H4 (cell line): Measurements from ENCODE around the gene SIN3A. TPM values are rescaled to one million over a fixed set of nuclear protein-coding genes. Genes with fewer than 3 reads are reported as not detected.
A peak's percentile ranks its signal among the peaks of the same experiment; 100 is the strongest.

Source experiments
- DNase-seq: peaks from one replicate; pipeline ENCODE4 v3.0.0-alpha.2; 2015; ENCODE audit warnings: low spot score
- total RNA-seq: library from RNA; depleted of rRNA; stranded (reverse); fragments of >200 nt; shearing (Covaris generic); gene quantifications from 2 replicates; pipeline ENCODE4 v1.2.3, GENCODE V29; 2014

The SIN3A gene
- total RNA-seq, 1 experiment from 2014 or later: 23.9 TPM

DNA sequence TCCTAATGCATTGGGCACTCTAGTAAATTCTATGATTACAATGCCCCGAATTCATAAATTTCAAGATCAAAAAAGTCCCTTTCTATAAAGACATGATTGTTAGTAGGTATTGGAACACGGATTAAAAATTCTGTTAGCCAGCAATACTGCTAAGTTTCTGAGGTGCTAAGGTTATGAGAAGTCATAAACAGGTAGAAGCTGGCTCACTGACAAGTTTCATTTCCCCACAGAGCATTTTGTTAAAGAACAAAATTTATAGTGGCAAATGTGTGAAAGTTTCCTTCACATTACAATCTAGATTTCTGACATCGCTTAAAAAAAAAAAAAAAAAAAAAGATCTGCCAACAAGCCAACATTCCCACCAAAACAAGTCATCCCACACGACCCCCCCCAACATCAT is 70.7 kb downstream of the SIN3A start:
- DNase-seq: no peak

DNA sequence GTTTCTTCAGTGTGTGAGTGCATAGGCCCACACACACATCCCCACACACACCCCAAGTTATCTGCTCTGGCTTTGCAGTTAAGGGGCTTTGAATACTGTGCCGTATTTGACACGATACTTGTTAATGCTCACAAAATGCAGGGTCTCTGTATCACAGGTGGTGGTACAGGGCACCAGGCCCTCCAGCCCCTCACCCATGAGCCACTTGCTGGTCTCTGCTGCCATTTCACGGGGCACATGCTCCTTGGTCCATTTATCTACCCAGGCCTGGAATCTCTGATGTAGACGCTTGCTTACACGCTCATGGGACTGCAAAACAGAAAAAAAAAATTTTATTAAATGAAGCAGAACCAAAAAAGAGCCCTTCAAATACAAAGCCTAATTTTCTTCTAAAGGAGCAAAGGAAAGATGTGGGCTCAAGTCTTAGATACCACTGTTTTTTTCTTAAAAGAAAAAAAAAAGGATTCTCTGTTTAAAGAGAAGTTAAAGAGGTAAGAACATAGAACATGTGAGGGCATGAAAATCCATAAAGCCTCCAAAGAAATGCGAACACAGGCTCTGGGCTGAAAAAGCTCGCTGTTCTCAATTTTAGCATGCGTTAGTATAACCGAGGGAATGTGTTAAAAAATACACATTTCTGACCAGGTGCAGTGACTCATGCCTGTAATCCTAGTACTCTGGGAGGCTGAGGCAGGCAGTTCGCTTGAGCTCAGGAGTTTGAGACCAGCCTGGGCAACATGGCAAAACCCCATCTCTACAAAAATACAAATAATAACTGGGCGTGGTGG is 79.4 kb downstream of the SIN3A start:
- no peak for DNase-seq

DNA sequence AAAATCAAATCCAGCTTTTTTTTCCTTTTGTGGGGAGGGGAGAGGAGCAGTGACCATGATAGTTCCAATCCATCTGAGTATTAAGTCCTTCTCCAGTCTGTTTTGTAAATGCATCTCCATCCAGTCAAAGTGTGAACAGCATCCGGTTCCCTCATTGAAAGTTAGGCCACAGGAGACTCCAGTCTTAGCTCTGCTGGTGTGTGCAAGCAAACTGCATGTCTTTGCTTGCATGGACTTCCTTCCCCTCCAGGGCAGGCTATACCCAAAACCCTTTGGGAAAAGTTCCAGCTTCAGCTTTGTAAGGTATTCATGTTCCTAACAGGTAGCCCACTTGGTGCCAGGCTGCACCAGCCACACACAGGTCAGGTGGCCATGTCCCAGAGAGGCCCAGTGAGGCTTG is 80.0 kb downstream of the SIN3A start:
- no peak for DNase-seq

DNA sequence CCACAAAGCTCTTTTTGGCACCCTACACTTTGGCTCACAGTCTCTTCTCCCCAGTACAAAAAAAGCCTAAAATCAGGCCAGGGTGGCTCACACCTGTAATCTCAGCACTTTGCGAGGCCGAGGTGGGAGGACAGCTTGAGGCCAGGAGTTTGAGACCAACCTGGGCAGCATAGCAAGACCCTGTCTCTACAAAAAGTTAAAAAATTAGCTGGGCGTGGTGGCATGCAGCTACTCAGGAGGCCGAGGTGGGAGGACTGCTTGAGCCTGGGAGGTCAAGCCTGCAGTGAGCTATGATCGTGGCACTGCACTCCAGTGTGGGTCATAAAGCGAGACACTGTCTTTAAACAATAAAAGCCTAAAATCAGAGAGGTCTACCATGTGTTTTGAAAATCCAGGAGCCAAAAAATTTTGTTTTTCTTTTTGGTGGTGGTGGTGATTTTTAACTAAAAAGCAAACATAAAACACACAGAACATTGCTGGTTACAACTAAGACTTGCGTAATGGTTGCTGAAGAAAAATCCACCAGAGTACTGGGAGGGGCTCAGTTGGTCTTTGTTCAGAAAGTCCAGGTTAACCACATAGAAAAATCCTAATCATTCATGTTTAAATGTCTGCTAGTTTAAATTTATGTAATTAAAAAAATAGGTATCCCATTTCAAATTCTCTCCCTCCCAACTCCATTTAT is 81.5 kb downstream of the SIN3A start:
- no peak for DNase-seq

DNA sequence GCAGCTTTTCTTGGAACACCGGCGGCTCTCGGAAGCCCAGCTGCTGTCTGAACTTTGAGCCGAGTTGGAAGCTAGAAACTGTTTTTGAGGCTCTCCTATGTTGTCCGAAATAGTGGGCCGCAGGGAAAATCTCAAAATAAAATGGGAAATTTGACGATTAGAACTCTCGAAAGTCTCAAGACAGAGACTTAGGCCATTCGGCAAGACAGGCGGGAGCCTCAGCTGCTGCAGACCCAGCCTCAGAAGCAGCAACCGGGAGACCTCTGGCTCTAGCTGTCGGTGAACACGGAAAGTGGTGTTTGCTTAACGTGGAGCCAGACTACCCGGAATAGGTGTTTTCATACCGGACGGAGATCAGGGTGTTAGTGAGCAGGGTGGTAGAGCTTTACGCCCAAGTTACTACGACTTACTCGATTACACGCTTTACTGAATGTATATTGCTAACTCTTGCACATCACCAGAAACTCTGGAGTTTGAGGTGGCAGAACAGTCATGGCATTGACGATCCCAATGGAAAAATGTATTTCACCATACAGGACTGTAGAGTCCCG is 82.7 kb downstream of the SIN3A start:
- DNase-seq: no peak

DNA sequence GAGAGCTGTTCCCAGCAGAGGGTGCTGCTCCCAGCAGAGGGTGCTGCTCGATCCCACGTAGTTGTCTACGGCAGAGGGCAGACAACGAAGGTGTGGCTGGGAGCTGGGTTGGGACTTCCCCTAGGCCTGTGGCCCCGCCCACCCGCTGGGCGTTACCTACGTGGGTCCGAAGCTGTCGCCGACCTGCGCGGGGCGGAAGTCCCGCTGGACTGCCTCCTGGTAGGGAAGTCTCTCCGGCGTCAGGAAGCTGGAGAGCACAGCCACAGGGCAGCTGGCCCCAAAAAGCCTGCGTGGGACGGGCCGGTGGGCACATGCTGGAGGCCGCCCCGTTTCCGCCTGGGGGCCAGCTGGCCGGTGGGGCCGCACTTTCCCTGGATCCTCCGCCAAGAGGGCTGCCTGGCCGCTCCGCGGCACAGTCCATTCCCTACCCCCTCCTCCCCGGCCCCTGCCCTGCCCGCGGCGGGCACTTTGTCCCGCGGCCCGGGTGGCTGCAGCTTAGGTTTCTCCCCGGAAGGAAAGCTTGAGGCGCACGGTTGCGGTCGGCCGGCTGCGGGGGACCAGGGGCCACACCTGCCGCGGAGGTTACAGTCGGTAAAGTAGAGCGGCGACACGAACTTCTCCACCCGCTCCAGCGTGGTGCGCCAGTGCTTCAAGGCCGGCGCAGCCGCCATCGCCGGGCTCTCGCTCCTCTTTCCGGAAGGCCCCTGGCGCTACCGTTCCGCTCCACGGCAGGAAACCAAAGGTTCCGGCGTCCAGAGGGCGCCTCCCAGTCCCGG is 83.4 kb downstream of the SIN3A start, which contains the start of gene MAN2C1:
Gene MAN2C1 (minus strand): TSS at position 695 of the 776 bp plus-strand sequence. CDS start 24 bp downstream, at position 671.
- DNase-seq: peak; percentile 96

DNA sequence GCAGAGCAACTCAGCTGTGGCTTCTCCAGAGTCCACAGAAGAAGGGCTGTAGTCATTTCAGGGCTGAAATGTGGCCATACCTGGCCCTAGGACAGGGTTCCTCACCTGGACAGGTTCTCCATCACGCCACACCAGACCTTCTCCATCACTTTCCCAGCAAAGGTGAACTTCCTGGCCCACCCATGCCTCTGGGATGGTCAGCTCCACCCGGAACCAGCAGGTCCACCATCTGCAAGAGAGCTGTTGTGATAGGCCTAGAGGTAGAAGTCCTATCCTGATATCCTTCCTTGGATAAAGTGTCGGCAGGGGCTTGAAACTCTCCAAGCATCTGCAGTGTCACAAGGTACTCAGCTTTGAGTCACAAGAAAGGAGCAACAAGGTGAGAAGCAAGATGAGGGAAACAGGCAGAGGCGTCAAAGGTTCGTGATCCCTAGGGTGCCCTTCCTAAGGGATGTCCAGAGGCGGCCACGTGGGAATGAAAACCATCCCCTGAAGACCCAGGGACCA is 84.0 kb downstream of the SIN3A start:
- DNase-seq: no peak

DNA sequence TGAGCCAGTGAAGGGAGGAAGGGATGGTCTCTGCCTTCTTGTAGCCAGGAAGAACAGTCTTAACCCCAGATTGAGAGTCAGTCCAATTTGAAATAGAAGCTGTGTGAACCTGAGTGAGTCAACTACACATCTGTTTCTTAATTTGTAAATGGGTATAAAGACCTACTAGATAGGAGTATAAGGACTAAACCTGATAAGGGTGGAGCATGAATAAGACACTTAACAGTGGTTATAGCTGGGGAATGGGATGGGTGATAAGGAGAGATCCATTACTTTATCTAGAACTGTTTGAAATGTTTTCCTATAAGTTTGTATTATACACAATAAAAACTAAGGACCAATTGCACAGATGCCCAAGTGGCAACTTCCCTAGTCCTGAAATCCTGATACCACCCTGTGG is 84.5 kb downstream of the SIN3A start:
- no peak for DNase-seq

DNA sequence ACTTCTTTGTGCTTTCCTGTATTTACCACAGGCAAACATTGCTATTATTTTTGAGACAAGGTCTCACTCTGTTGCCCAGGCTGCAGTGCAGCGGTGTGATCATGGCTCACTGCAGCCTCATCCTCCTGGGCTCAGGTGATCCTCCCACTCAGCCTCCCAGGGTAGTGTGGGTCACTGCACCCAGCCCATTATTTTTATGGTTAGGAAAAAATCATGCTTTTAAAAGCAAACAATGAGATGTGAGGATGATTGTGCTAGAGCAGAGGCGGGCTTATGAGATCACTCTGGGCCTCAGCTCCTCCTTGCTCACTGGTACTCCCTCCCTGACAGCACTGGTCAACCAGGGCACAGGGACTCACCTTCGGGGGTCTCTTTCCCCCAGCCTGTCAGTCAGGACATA is 85.3 kb downstream of the SIN3A start:
- DNase-seq: no peak

DNA sequence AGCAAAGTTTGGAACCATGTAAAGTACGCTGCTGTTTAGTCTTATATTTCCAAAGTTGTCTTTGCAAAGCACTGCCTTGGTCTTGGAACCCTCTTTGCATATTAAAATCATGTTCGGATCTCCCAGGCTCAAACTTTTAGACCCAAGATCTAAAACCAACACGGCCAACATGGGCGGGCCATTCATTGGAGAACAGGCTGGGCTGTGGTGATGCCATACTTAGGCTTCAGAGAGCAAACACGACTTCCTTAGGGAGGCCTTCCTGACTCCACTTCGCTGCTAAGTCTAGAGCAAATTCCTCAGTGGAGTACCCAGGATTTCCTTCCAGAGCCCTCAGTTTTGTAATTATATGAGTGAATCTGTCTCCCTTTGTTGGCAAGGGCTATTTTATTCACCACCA is 86.6 kb downstream of the SIN3A start:
- no peak for DNase-seq

DNA sequence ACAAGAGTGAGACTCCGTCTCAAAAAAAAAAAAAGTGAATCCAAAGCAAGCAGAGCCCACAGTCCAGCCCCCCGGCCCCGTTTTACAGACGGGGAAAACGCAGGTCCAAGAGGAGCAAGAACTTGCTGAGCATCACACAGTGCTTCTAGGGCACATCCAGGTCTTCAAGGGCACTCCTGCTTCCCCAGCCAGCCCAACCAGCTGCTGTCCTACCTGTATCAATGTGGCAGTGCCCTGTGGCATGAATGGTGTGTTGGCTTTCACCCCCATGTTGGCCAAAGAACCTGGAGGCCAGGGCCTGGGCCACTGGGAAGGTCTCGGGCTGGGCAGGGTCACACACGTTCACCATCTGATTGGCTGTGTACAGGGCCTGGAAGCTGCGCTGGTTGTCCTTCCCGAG is 87.7 kb downstream of the SIN3A start:
- DNase-seq: no peak

DNA sequence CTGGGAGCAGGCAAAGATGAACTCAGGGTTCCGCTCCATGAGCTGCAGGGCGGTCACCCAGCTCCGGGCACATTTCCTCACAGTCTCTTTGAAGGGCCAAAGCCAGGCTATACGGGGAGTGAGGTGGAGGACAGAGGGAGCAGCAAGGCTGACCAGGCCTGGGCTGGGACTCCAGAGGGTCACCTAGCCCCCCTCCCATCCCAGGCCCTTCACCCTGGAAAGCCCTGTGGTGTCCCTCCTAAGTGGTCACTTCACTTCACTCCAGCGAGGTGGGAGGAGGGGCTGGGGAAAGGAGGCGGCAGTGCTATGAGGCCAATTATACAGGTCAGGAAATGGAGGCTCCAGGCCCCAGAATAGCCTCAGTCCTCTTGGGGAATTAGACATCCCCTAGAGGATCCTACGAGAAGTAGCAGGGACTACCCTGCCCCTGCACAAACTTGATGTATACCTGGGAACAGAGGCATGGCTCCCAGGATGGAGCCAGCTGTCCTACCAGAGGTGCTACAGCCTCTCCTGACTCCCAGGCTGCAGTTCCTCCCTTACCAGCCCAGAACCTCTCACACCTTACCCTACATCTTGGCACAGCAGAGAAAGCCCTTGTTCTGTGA is 88.7 kb downstream of the SIN3A start:
- DNase-seq: no peak

DNA sequence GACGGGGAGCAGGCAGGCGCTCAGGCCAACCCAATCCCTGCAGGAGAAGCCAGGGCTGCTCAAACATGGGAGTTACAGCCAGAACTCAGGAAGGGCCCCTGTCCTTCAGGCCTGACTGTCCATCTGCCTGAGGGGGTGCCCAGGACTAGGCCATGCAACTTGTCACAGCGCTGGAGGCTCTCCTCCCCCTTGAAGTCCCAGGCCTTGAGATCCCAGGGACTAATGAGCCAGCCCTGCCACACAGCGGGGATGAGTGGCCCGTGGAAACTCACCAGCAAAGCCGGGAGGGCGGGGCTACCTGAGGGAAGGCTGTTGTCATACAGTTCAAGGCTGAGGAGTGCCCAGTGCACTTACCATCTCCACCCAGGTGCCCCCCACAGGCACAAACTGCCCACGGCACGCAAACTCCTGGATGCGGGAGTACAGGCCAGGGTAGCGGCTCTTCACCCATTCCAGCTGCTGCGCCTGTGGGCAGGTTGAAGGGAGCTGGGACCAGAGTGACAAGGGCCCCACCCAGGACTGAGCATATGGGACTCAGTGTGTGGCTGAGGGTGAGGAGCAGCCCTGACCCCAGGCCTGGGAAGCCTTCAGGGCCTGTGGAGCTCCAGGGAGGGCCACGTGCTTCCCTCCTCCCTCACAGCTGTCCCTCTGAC is 89.4 kb downstream of the SIN3A start:
- DNase-seq: no peak

DNA sequence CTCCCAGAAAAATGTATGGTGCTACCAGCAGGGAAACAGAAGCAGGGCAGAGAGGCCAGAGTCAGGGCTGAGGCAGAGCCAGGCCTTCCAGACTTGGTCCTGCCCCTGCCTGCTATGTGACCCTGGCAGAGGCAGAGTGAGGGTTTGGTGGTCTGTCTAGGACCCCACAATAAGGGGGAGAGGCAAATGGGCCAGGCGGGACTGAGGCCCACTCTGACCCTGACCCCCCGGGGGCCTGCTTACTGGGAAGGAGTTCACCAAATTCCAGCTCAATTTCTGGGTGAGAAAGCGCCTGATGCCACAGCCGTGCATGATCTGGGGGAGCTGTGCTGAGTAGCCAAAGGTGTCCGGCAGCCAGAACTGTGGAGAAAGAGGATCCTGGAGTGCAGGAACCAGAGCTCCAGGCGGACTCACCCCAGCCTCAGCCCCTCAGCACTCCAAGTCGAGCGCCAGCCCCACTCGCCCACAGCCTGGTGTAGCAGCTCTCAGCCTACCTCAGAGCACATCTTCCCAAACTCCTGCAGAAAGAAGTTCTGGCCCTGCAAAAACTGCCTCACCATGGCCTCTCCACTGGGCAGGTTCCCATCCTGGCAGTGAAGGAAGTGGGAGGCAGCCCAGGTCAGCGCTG is 90.0 kb downstream of the SIN3A start:
- DNase-seq: no peak

DNA sequence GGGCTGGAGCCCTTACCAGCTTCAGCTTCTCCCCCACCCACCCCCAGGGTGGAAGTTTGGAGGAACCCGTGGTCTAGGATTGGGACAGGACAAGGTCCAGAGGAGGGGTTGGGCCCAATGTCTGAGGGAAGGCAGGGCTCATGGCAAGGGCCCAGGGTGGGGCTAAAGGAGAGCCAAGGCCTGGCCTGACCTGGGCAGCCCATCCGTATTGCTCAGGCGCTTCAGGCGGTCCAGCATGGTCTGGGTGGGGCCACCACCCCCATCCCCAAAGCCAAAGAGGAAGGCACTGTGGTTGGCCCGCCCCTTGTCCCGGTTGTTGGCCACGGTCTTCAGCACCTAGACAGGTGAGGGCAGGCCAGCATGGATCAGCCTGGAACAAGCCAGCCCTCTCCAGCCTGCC is 90.6 kb downstream of the SIN3A start:
- DNase-seq: no peak

DNA sequence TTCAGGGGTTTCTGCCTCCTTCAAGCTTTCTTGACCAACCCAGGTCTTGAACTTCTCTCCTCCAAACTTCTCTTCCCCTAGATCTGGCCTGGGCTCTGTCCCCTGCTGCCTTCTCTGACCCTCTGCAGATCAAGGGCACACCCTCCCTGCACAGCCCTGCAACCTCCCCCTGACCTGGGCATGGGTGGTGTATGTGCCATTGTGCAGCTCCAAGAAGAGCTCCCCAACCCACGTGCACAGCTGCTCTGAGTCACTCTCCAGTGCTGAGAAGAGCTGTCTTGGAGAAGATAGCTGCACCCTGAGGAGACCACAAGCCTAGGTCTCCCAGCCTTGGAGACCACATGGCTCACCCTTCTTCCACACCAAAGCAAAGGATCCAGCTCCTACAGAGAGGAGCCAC is 91.1 kb downstream of the SIN3A start:
- peak; percentile 6 for DNase-seq

DNA sequence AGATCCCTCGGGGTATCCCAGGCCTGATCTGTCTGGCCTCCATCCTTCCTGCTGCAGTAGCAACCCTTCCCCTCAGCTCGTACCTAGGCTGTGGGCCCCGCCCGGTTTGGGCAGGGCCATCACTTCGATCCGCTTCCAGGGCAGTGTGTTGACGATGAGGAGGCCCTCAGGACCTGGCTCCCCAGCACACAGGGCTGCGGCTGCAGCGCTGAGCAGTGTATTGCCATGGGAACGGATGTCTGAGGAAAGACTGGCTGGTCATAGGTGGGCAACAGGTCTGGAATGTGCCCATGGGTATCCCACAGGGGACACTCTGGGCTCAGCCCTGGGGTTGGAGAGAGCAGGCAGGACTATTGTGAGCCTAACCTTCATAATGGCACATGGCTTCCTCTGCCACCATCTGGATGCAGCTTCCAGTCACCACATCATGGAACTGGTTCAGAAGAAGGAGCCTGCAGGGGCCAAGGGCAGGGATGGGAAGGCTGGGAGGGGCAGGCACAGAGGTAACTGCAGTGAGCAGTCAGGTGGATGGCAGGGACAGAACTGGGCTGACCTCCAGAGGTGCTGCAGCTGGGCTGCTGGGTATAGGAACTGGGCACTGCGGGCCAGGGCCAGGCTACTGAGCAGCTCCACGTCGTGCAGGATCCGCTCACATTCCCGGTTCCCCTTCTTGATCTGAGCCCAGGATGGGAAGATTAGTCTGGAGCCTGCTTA is 91.8 kb downstream of the SIN3A start:
- DNase-seq: peak; percentile 2

DNA sequence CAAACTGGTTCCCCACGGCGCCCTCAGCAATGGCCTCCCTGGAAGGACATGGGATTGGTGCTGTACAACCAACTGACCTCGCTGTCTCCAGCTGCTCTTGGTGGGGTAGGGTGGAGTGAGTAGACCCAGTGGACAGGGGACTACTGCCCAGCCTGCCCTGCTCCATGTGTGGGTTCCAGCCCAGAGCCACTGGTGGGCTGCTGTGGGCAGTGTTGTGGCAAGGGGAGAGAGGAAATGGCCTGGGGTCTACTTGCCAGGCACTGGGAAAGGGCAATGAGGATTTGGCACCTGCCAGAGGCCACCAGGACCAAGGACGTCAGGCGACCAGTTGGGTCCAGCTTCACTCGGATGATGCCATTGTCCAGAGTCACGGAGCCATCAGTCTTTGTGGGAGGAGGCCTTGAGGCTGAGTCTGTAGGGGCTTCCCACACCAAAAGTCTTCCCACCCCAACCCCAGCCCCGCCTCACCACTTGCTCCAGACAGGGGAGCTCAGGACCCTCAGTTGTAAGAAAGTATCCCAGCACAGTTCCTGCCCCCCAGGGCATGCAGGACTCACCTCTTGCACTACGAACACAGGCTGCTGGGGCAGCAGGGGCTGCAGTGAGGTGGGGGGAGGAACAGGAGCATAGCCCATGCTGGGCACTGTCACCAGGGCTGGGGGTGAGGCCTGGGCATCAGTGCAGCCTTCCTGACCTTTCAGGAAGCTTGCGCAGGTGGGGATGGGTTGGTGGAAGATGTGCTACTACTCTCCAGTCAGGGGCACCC is 92.5 kb downstream of the SIN3A start:
- DNase-seq: peak; percentile 1

DNA sequence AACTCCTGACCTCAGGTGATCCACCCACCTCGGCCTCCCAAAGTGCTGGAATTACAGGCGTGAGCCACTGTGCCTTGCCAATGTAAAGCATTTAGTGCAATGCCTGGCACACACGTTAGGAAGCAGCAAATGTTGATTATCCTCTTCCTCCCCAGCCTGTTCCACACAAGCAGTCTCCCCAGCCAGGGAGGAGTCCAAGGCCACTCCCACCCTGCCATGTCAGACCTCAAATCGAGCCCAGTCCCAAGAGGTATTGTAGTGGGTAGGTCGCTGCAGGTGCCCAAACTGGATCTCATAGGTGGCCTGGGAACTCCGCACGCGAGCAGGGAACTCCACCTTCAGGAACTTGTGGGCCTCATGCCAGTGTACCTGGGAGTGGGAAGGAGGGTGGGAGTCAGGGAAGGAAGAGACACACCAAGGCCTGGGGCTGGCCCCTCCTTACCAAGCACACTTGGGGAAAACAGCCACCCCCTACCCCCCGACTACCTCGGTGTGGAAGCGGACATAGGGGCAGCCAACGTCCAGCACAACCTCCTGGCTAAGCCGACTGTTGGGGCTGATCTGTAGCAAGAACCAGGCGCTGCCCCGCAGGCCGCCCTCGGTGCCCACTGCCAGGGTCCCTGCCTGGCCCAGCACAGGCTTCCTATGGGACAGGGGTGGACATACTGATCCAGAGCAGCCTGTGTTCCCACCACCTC is 93.4 kb downstream of the SIN3A start:
- DNase-seq: no peak
